Thyroid gland (tissue), 4 donors: ENCODE data around the gene SIRT4. TPM values are rescaled to one million over a fixed set of nuclear protein-coding genes. Genes with fewer than 3 reads are reported as not detected.

Source experiments
- DNase-seq, 2 donors: peaks; one replicate each; pipeline ENCODE4 v3.0.0-alpha.2; 2019
- H3K27ac ChIP-seq, 3 donors: fragments of 200-600 bp; sonication (generic); 1 replicate in 2 of 3; 2 replicates in 1 of 3; pipeline ENCODE4 v1.5.1; 2016 to 2019; ENCODE audit warnings: mild to moderate bottlenecking in 1 of 3, moderate library complexity in 1 of 3
- H3K27me3 ChIP-seq: fragments of 200-600 bp; sonication (generic); one replicate; pipeline ENCODE4 v1.5.1; 2019
- H3K36me3 ChIP-seq, 2 donors: fragments of 200-600 bp; sonication (generic); one replicate each; pipeline ENCODE4 v1.5.1; 2016 to 2019
- H3K4me1 ChIP-seq, 2 donors: fragments of 200-600 bp; sonication (generic); one replicate each; pipeline ENCODE4 v1.5.1; 2017 to 2019
- H3K4me3 ChIP-seq, 3 donors: fragments of 200-600 bp; sonication (generic); replicated peaks in 1 of 3; 1 replicate in 2 of 3; 2 replicates in 1 of 3; pipeline ENCODE4 v1.5.1; 2016; ENCODE audit warnings: mild to moderate bottlenecking in 1 of 3
- H3K9me3 ChIP-seq: fragments of 200-600 bp; sonication (generic); one replicate; pipeline ENCODE4 v1.5.1; 2017
- POLR2A ChIP-seq, 2 donors: fragments of 450-650 bp; IDR thresholded peaks; one replicate each; pipeline ENCODE4 v1.6.1; 2017; ENCODE audit warnings: antibody characterized with exemption in 2 of 2, mild to moderate bottlenecking in 2 of 2, moderate library complexity in 1 of 2
- WGBS, 2 donors: methylation state at CpG; one replicate each; pipeline ENCODE4 v1.1.5; 2017; 5-methylcytosine and 5-hydroxymethylcytosine counted together
- intact Hi-C: fragments of 100-400 bp; cut with DNase I; formaldehyde crosslinking; loops from one replicate; pipeline ENCODE4 v1.15.1; 2023
- total RNA-seq, 4 donors: library from RNA; depleted of rRNA; stranded (reverse); fragments of >200 nt; gene quantifications; one replicate each; pipeline ENCODE4 v1.2.3, GENCODE V29; 2016
- TF ChIP-seq, protein P1 (sequence below), 6 experiments: fragments of 200-600 bp in 3 of 6; fragments of 450-650 bp in 3 of 6; sonication (generic) in 3 of 6; IDR thresholded peaks; one replicate each; pipeline ENCODE4 v1.5.1; 2016 to 2019; ENCODE audit warnings: antibody characterized with exemption in 6 of 6, mild to moderate bottlenecking in 2 of 6, inconsistent platforms in 1 of 6, moderate library complexity in 1 of 6

The SIRT4 gene
- total RNA-seq, 4 donors from 2014 or later = 3.1 to 6.5 (median 3.8) TPM; not detected in 1

DNA sequence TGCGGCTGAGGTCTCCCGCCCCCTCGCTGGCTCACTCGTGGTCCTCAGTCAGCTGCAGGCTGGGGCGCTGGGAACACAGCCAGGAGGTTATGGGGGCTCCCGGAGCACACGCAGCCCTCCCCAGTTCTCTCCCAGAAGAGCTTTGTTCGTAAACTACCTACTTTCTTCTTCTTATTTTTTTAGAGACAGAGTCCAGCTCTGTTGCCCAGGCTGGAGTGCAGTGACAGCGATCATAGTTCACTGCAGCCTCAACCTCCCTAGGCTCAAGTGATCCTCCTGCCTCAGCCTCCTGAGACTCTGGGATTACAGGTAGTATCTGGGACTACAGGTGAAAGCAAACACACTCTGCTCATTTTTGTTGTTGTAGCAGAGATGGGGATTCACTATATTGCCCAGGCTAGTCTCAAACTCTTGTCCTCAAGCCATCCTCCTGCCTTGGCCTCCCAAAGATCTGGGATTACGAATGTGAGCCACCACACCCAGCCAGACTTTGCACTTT lies 41.0 kb downstream of the SIRT4 start:
- intact Hi-C loops = no loop called here
- no peak for DNase-seq
- 70 to 73% methylated on average over 10 of the region's 10 CpGs for WGBS, 2 donors
- TF ChIP-seq, protein P1, sequence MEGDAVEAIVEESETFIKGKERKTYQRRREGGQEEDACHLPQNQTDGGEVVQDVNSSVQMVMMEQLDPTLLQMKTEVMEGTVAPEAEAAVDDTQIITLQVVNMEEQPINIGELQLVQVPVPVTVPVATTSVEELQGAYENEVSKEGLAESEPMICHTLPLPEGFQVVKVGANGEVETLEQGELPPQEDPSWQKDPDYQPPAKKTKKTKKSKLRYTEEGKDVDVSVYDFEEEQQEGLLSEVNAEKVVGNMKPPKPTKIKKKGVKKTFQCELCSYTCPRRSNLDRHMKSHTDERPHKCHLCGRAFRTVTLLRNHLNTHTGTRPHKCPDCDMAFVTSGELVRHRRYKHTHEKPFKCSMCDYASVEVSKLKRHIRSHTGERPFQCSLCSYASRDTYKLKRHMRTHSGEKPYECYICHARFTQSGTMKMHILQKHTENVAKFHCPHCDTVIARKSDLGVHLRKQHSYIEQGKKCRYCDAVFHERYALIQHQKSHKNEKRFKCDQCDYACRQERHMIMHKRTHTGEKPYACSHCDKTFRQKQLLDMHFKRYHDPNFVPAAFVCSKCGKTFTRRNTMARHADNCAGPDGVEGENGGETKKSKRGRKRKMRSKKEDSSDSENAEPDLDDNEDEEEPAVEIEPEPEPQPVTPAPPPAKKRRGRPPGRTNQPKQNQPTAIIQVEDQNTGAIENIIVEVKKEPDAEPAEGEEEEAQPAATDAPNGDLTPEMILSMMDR (IDR thresholded peaks at IDR 0.05) = no peak
- TF ChIP-seq POLR2A (IDR thresholded peaks at IDR 0.05) = no peak
- Histone ChIP-seq H3K36me3 (no peaks in the 10 kb centered on the region), H3K4me3 (no peak overlapping the region), H3K27ac (no peak overlapping the region), H3K4me1 (peaks cover 0 to 6% of the 10 kb centered on the region in 2 donors), H3K27me3 (no peaks in the 10 kb centered on the region), H3K9me3 (no peaks in the 10 kb centered on the region)

DNA sequence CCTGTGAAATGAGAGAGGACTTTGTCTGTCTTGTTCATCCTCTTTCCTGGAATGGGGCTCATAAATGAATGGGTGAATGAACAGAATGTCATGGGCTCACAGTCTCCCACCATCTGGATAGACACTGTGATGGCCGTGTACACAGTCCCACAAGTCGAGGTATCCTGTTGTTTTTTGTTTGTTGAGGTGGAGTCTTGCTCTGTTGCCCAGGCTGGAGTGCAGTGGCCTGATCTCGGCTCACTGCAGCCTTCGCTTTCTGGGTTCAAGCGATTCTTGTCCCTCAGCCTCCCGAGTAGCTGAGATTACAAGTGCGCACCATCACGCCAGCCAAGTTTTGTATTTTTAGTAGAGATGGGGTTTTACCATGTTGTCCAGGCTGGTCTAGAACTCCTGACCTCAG lies 41.6 kb downstream of the SIRT4 start:
- Histone ChIP-seq H3K4me3 (no peak overlapping the region), H3K27me3 (no peaks in the 10 kb centered on the region), H3K27ac (no peak overlapping the region), H3K9me3 (no peaks in the 10 kb centered on the region), H3K4me1 (peaks cover 0 to 6% of the 10 kb centered on the region in 2 donors), H3K36me3 (no peaks in the 10 kb centered on the region)
- intact Hi-C loops = no loop called here
- DNase-seq = no peak
- 84 to 93% methylated on average over 8 of the region's 8 CpGs for whole genome bisulfite sequencing, 2 donors
- TF ChIP-seq, protein P1 (IDR thresholded peaks at IDR 0.05) = no peak
- TF ChIP-seq POLR2A (IDR thresholded peaks at IDR 0.05) = no peak

DNA sequence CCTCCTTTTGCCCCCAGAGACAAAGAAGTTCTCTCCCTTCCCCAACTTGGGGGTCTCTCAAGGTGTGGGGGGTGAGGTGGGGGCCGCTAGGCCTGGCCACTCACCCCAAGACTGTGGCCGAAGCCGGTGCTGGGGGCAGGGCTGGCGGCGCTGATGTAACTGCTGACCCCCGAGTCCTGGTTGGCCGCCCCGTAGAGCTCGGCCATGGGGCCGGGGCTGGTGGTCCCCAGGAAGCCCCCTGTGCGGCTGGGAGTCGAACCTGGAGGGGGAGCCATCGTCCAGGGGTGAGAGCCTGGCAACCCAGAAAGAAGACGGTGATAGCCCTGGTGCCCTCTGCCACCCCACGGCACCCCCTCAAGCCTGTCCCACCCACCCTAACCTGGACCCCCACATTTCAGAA lies 43.9 kb downstream of the SIRT4 start:
- WGBS, 2 donors = 92 to 95% methylated on average over 15 of the region's 15 CpGs
- TF ChIP-seq, protein P1 (IDR thresholded peaks at IDR 0.05) = no peak
- no peak for TF ChIP-seq POLR2A (IDR thresholded peaks at IDR 0.05)
- no peaks in the 10 kb centered on the region for H3K27me3 ChIP-seq
- no peak for DNase-seq
- H3K27ac ChIP-seq = no peak overlapping the region
- H3K9me3 ChIP-seq = no peaks in the 10 kb centered on the region
- intact Hi-C loops = no loop called here
- no peak overlapping the region for H3K4me3 ChIP-seq
- H3K4me1 ChIP-seq = peaks cover 0 to 6% of the 10 kb centered on the region in 2 donors
- no peaks in the 10 kb centered on the region for H3K36me3 ChIP-seq

DNA sequence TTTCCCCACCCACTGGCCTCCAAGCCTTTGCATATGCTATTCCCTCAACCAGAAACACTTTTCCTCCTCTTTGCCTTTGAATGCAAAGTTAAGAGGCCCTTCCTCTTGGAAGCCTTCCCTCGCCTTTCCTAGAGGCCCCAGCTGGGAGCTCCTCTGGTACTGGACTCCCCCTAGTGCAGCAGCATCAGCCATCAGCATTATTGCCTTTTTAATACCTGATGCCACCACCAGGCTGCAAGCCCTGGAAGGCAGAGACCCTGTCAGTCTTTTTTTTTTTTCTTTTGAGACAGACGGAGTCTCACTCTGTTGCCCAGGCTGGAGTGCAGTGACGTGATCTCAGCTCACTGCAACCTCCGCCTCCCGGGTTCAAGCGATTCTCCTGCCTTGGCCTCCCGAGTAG lies 44.6 kb downstream of the SIRT4 start:
- Histone ChIP-seq H3K4me3 (no peak overlapping the region), H3K9me3 (no peaks in the 10 kb centered on the region), H3K36me3 (no peaks in the 10 kb centered on the region), H3K4me1 (peaks cover 0 to 6% of the 10 kb centered on the region in 2 donors), H3K27ac (no peak overlapping the region), H3K27me3 (no peaks in the 10 kb centered on the region)
- no peak for DNase-seq
- TF ChIP-seq POLR2A (IDR thresholded peaks at IDR 0.05) = no peak
- TF ChIP-seq, protein P1 (IDR thresholded peaks at IDR 0.05) = peak in 1 of 6 experiments; percentile 25
- intact Hi-C loops = no loop called here
- 92 to 95% methylated on average over 7 of the region's 7 CpGs for WGBS, 2 donors

DNA sequence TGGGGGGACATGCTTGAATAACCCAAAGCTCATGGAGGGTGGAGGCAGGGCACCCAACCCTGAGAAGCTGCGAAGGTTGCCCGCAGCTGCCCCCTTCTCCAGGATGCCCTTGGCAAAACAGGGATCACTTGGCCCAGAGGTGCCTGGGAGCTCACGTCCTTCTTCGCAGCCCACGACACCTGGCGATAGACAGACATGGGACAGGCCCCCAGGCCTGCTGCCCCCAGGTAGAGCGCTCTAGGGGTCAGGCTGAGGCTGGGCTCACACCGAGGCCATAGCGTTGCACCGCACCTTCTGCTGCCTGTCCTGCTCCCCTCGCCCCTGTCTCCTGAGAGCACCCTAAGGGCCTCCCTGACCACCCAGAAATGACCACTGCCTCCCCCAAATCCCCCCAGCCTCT lies 45.6 kb downstream of the SIRT4 start:
- Histone ChIP-seq H3K9me3 (no peaks in the 10 kb centered on the region), H3K36me3 (no peaks in the 10 kb centered on the region), H3K4me3 (no peak overlapping the region), H3K4me1 (peaks cover 0 to 6% of the 10 kb centered on the region in 2 donors), H3K27me3 (no peaks in the 10 kb centered on the region), H3K27ac (no peak overlapping the region)
- intact Hi-C loops = no loop called here
- no peak for DNase-seq
- TF ChIP-seq, protein P1 (IDR thresholded peaks at IDR 0.05) = no peak
- no peak for TF ChIP-seq POLR2A (IDR thresholded peaks at IDR 0.05)
- WGBS, 2 donors = 89 to 95% methylated on average over 2 to 4 of the region's 11 CpGs
